HEK293 (cell line): ENCODE results near the gene CCNI2.
A peak's percentile ranks its signal among the peaks of the same experiment; 100 is the strongest.

Experiments used
- CTCF ChIA-PET: fragments of 350-600 bp; formaldehyde crosslinking; extraction: SDS; loops from one replicate; lab custom pipeline; 2021; ENCODE audit warnings: antibody characterized with exemption; lab: Yijun Ruan, JAX
- POLR2A ChIA-PET: fragments of 300-600 bp; formaldehyde crosslinking; extraction: SDS; loops from one replicate; lab custom pipeline; 2020; ENCODE audit warnings: antibody characterized with exemption, inconsistent platforms; lab: Yijun Ruan, JAX
- H3K27ac ChIP-seq: fragments of 200-500 bp; sonication (Bioruptor generic); 2 replicates; pipeline ENCODE4 v1.5.1; 2014; ENCODE audit warnings: low read depth, low read length, control low read depth, inconsistent platforms; ENCODE audit errors: extremely low read depth
- H3K36me3 ChIP-seq, 2 experiments: fragments of 200-500 bp in 1 of 2; sonication (Bioruptor generic) in 1 of 2; 1 replicate in 1 of 2; 2 replicates in 1 of 2; pipeline ENCODE4 v1.5.1; 2014 to 2017; ENCODE audit warnings: inconsistent platforms in 2 of 2, low read length in 2 of 2; ENCODE audit not compliant: control insufficient read depth in 2 of 2, insufficient read depth in 1 of 2
- H3K4me1 ChIP-seq: fragments of 200-500 bp; sonication (Bioruptor generic); 2 replicates; pipeline ENCODE4 v1.5.1; 2014; ENCODE audit warnings: mild to moderate bottlenecking, low read length, inconsistent platforms; ENCODE audit not compliant: control insufficient read depth, insufficient read depth
- H3K4me3 ChIP-seq: 2 replicates; pipeline ENCODE4 v1.5.1; 2011; ENCODE audit warnings: low read depth, mild to moderate bottlenecking, control low read depth, low read length, moderate library complexity
- H3K9me3 ChIP-seq: fragments of 200-500 bp; sonication (Bioruptor generic); 2 replicates; pipeline ENCODE4 v1.5.1; 2014; ENCODE audit warnings: low read depth, low read length, inconsistent platforms; ENCODE audit not compliant: control insufficient read depth, insufficient read depth
- KLF8 ChIP-seq: fragments of 450-650 bp; formaldehyde crosslinking; IDR thresholded peaks from 2 replicates; pipeline ENCODE4 v1.5.1; 2016; ENCODE audit warnings: missing biosample characterization, missing genetic modification characterization
- KLF9 ChIP-seq: fragments of 450-650 bp; formaldehyde crosslinking; IDR thresholded peaks from 2 replicates; pipeline ENCODE4 v1.5.1; 2016; ENCODE audit warnings: missing biosample characterization, missing genetic modification characterization, low read depth
- REPIN1 ChIP-seq: fragments of 450-650 bp; formaldehyde crosslinking; IDR thresholded peaks from 2 replicates; pipeline ENCODE4 v1.5.1; 2017; ENCODE audit warnings: missing biosample characterization, missing genetic modification characterization, low read depth
- SCRT2 ChIP-seq: fragments of 450-650 bp; formaldehyde crosslinking; IDR thresholded peaks from 2 replicates; pipeline ENCODE4 v1.5.1; 2016; ENCODE audit warnings: missing biosample characterization, missing genetic modification characterization
- ZNF133 ChIP-seq: fragments of 450-650 bp; formaldehyde crosslinking; IDR thresholded peaks from 2 replicates; pipeline ENCODE4 v1.5.1; 2016; ENCODE audit warnings: missing biosample characterization, missing genetic modification characterization
- ZNF202 ChIP-seq: fragments of 450-650 bp; formaldehyde crosslinking; IDR thresholded peaks from 2 replicates; pipeline ENCODE4 v1.5.1; 2016; ENCODE audit warnings: missing biosample characterization, missing genetic modification characterization, borderline replicate concordance
- ZNF214 ChIP-seq: fragments of 450-650 bp; formaldehyde crosslinking; IDR thresholded peaks from 2 replicates; pipeline ENCODE4 v1.5.1; 2017; ENCODE audit warnings: missing biosample characterization, mild to moderate bottlenecking, missing genetic modification characterization, borderline replicate concordance
- ZNF350 ChIP-seq: fragments of 450-650 bp; formaldehyde crosslinking; IDR thresholded peaks from 2 replicates; pipeline ENCODE4 v1.5.0; 2017; ENCODE audit warnings: missing biosample characterization, mild to moderate bottlenecking, missing genetic modification characterization
- ZNF518A ChIP-seq: fragments of 450-650 bp; formaldehyde crosslinking; conservative IDR thresholded peaks from 2 replicates; pipeline ENCODE4 v1.5.1; 2016; ENCODE audit warnings: low read depth, missing biosample characterization, missing genetic modification characterization
- ZNF558 ChIP-seq: fragments of 450-650 bp; formaldehyde crosslinking; IDR thresholded peaks from 2 replicates; pipeline ENCODE4 v1.5.1; 2016; ENCODE audit warnings: missing biosample characterization, missing genetic modification characterization
- ZNF600 ChIP-seq: fragments of 450-650 bp; formaldehyde crosslinking; IDR thresholded peaks from 2 replicates; pipeline ENCODE4 v1.5.1; 2016; ENCODE audit warnings: missing biosample characterization, missing genetic modification characterization
- ZNF621 ChIP-seq: fragments of 450-650 bp; formaldehyde crosslinking; IDR thresholded peaks from 2 replicates; pipeline ENCODE4 v1.5.1; 2017; ENCODE audit warnings: missing biosample characterization, missing genetic modification characterization
- ZNF645 ChIP-seq: fragments of 450-650 bp; formaldehyde crosslinking; IDR thresholded peaks from 2 replicates; pipeline ENCODE4; 2016; ENCODE audit warnings: missing biosample characterization, missing genetic modification characterization
- ZNF791 ChIP-seq: fragments of 450-650 bp; formaldehyde crosslinking; IDR thresholded peaks from 2 replicates; pipeline ENCODE4 v1.5.1; 2016; ENCODE audit warnings: missing biosample characterization, missing genetic modification characterization
- ZNF843 ChIP-seq: fragments of 450-650 bp; formaldehyde crosslinking; IDR thresholded peaks from 2 replicates; pipeline ENCODE4 v1.5.1; 2016; ENCODE audit warnings: missing biosample characterization, missing genetic modification characterization
- TF ChIP-seq, protein P1 (sequence below): fragments of 450-650 bp; formaldehyde crosslinking; IDR thresholded peaks from 2 replicates; pipeline ENCODE4 v1.5.1; 2016; ENCODE audit warnings: missing biosample characterization, missing genetic modification characterization
- TF ChIP-seq, protein P2 (sequence below): fragments of 450-650 bp; formaldehyde crosslinking; IDR thresholded peaks from 2 replicates; pipeline ENCODE4 v1.5.1; 2016; ENCODE audit warnings: missing biosample characterization, missing genetic modification characterization
- TF ChIP-seq, protein P3 (sequence below): fragments of 450-650 bp; formaldehyde crosslinking; IDR thresholded peaks from 2 replicates; pipeline ENCODE4 v1.5.1; 2016; ENCODE audit warnings: missing biosample characterization, missing genetic modification characterization
- TF ChIP-seq, protein P4 (sequence below): fragments of 450-650 bp; formaldehyde crosslinking; conservative IDR thresholded peaks from 2 replicates; pipeline ENCODE4 v1.5.1; 2016; ENCODE audit warnings: low read depth, missing biosample characterization, missing genetic modification characterization

CCNI2 gene

DNA sequence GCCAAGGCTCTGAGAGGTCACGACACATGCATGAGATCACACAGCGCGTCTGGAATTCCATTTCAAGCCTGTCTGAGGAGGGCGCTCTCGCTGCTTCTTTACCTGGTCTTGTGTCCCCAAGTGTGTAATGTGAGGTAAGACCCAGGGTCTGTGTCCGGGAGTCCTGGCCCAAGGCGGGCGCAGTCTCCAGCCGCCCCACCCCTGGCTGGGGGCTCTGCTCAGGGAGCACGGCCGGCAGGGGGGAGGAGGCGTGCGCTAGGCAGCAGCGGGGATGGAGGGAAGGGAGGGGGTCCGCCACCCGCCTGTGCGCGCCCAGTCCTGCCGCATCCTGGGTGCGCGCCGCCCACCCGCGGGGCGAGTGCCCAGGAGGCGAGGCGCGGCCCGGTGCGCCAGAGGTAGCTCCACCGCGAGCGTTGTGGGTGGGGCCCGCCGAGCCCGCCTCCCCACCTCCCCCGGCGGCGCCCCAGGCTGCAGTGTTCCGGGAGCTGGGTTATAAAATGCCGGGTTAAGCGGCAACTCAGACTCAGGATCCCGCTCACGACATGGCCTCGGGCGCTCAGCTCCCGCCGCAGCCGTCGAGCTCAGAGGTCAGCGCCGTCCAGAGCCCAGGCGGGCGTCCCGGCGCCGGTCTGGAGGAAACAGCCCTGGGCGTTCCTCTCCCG lies at the start of gene CCNI2:
TSS of gene CCNI2 (plus strand) at position 473 of the 662 bp plus-strand sequence. CDS start at position 543, 70 bp downstream.
- CTCF ChIA-PET = interaction anchor here (0.6 to 2.1 kb wide), 19 partner anchors 8 to 559 kb away, joined by 3 to 12 read pairs (median 3); no protein-coding TSS in a partner anchor
- POLR2A ChIA-PET = interaction anchor here (0.8 to 1.7 kb wide), 2 partner anchors 10 to 73 kb away, joined by 3 to 8 read pairs; partner anchors contain the start of gene KIF3A
- H3K27ac ChIP-seq = no peak within 1 kb of the TSS; the same call in 1 of the 2 replicates
- no peaks in the 10 kb centered on the region for H3K36me3 ChIP-seq
- peak within 1 kb of the TSS; percentile 31 for H3K4me3 ChIP-seq
- H3K9me3 ChIP-seq = no peaks in the 10 kb centered on the region
- no peaks in the 10 kb centered on the region for H3K4me1 ChIP-seq
- 0 out of 2 replicates have a peak, but pooled peaks have one; percentile 9 for TF ChIP-seq ZNF843 (tag by site-specific recombination)
- TF ChIP-seq ZNF202 = no peak
- TF ChIP-seq ZNF518A (tag by site-specific recombination) = no peak
- no peak for TF ChIP-seq ZNF350 (tag by site-specific recombination)
- no peak for TF ChIP-seq ZNF791 (tag by site-specific recombination)
- TF ChIP-seq, protein P1, sequence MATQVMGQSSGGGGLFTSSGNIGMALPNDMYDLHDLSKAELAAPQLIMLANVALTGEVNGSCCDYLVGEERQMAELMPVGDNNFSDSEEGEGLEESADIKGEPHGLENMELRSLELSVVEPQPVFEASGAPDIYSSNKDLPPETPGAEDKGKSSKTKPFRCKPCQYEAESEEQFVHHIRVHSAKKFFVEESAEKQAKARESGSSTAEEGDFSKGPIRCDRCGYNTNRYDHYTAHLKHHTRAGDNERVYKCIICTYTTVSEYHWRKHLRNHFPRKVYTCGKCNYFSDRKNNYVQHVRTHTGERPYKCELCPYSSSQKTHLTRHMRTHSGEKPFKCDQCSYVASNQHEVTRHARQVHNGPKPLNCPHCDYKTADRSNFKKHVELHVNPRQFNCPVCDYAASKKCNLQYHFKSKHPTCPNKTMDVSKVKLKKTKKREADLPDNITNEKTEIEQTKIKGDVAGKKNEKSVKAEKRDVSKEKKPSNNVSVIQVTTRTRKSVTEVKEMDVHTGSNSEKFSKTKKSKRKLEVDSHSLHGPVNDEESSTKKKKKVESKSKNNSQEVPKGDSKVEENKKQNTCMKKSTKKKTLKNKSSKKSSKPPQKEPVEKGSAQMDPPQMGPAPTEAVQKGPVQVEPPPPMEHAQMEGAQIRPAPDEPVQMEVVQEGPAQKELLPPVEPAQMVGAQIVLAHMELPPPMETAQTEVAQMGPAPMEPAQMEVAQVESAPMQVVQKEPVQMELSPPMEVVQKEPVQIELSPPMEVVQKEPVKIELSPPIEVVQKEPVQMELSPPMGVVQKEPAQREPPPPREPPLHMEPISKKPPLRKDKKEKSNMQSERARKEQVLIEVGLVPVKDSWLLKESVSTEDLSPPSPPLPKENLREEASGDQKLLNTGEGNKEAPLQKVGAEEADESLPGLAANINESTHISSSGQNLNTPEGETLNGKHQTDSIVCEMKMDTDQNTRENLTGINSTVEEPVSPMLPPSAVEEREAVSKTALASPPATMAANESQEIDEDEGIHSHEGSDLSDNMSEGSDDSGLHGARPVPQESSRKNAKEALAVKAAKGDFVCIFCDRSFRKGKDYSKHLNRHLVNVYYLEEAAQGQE (tag by site-specific recombination) = no peak
- no peak for TF ChIP-seq ZNF558 (tag by site-specific recombination)
- TF ChIP-seq SCRT2 (tag by site-specific recombination) = no peak
- TF ChIP-seq ZNF600 (tag by site-specific recombination) = no peak
- no peak for TF ChIP-seq REPIN1 (tag by site-specific recombination)
- no peak for TF ChIP-seq ZNF645
- TF ChIP-seq, protein P2, sequence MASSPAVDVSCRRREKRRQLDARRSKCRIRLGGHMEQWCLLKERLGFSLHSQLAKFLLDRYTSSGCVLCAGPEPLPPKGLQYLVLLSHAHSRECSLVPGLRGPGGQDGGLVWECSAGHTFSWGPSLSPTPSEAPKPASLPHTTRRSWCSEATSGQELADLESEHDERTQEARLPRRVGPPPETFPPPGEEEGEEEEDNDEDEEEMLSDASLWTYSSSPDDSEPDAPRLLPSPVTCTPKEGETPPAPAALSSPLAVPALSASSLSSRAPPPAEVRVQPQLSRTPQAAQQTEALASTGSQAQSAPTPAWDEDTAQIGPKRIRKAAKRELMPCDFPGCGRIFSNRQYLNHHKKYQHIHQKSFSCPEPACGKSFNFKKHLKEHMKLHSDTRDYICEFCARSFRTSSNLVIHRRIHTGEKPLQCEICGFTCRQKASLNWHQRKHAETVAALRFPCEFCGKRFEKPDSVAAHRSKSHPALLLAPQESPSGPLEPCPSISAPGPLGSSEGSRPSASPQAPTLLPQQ (tag by site-specific recombination) = peak; percentile 80
- TF ChIP-seq, protein P3, sequence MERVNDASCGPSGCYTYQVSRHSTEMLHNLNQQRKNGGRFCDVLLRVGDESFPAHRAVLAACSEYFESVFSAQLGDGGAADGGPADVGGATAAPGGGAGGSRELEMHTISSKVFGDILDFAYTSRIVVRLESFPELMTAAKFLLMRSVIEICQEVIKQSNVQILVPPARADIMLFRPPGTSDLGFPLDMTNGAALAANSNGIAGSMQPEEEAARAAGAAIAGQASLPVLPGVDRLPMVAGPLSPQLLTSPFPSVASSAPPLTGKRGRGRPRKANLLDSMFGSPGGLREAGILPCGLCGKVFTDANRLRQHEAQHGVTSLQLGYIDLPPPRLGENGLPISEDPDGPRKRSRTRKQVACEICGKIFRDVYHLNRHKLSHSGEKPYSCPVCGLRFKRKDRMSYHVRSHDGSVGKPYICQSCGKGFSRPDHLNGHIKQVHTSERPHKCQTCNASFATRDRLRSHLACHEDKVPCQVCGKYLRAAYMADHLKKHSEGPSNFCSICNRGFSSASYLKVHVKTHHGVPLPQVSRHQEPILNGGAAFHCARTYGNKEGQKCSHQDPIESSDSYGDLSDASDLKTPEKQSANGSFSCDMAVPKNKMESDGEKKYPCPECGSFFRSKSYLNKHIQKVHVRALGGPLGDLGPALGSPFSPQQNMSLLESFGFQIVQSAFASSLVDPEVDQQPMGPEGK (tag by site-specific recombination) = peak; percentile 87
- TF ChIP-seq ZNF133 = no peak
- TF ChIP-seq KLF9 (tag by site-specific recombination) = no peak
- TF ChIP-seq ZNF214 (tag by site-specific recombination) = no peak
- TF ChIP-seq ZNF621 (tag by site-specific recombination) = no peak
- TF ChIP-seq, protein P4, sequence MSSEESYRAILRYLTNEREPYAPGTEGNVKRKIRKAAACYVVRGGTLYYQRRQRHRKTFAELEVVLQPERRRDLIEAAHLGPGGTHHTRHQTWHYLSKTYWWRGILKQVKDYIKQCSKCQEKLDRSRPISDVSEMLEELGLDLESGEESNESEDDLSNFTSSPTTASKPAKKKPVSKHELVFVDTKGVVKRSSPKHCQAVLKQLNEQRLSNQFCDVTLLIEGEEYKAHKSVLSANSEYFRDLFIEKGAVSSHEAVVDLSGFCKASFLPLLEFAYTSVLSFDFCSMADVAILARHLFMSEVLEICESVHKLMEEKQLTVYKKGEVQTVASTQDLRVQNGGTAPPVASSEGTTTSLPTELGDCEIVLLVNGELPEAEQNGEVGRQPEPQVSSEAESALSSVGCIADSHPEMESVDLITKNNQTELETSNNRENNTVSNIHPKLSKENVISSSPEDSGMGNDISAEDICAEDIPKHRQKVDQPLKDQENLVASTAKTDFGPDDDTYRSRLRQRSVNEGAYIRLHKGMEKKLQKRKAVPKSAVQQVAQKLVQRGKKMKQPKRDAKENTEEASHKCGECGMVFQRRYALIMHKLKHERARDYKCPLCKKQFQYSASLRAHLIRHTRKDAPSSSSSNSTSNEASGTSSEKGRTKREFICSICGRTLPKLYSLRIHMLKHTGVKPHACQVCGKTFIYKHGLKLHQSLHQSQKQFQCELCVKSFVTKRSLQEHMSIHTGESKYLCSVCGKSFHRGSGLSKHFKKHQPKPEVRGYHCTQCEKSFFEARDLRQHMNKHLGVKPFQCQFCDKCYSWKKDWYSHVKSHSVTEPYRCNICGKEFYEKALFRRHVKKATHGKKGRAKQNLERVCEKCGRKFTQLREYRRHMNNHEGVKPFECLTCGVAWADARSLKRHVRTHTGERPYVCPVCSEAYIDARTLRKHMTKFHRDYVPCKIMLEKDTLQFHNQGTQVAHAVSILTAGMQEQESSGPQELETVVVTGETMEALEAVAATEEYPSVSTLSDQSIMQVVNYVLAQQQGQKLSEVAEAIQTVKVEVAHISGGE (tag by site-specific recombination) = no peak
- peak; percentile 50; the same call in 1 of the 2 replicates for TF ChIP-seq KLF8 (tag by site-specific recombination)
